WTC11 (cell line): ENCODE results near the gene KRTAP9-8.
"Not testable (repeated sequence)": the region's sequence is repeated elsewhere in the genome, so short reads cannot be mapped to it uniquely, and the experiment has no call there.

Experiments
- CTCF ChIP-seq: fragments of 200-600 bp; IDR thresholded peaks from 2 replicates; pipeline ENCODE4 v1.8.0; 2022; ENCODE audit warnings: antibody characterized with exemption
- FOXJ3 ChIP-seq: sonication (generic); formaldehyde crosslinking; IDR thresholded peaks from 2 replicates; pipeline ENCODE4 v1.9.0; 2021; ENCODE audit warnings: missing genetic modification reagents, mild to moderate bottlenecking, borderline replicate concordance
- KAT7 ChIP-seq: sonication (generic); formaldehyde crosslinking; IDR thresholded peaks from 2 replicates; pipeline ENCODE4 v1.8.1; 2023; ENCODE audit warnings: missing genetic modification reagents, mild to moderate bottlenecking, borderline replicate concordance
- MXD4 ChIP-seq: fragments of 250-450 bp; sonication (Bioruptor Pico); IDR thresholded peaks from 2 replicates; pipeline ENCODE4 v1.8.0; 2021; ENCODE audit warnings: mild to moderate bottlenecking, moderate library complexity, borderline replicate concordance
- TF ChIP-seq, protein P1 (sequence below): sonication (generic); formaldehyde crosslinking; IDR thresholded peaks from 2 replicates; pipeline ENCODE4 v1.8.0; 2022; ENCODE audit warnings: mild to moderate bottlenecking, missing genetic modification reagents
- TF ChIP-seq, protein P2 (sequence below): fragments of 250-450 bp; sonication (Bioruptor Pico); IDR thresholded peaks from 2 replicates; pipeline ENCODE4 v1.8.0; 2021; ENCODE audit warnings: mild to moderate bottlenecking
- TF ChIP-seq, protein P3 (sequence below): sonication (generic); formaldehyde crosslinking; IDR thresholded peaks from 2 replicates; pipeline ENCODE4 v1.8.1; 2022; ENCODE audit warnings: low read depth, mild to moderate bottlenecking, moderate library complexity, missing genetic modification reagents, borderline replicate concordance

DNA sequence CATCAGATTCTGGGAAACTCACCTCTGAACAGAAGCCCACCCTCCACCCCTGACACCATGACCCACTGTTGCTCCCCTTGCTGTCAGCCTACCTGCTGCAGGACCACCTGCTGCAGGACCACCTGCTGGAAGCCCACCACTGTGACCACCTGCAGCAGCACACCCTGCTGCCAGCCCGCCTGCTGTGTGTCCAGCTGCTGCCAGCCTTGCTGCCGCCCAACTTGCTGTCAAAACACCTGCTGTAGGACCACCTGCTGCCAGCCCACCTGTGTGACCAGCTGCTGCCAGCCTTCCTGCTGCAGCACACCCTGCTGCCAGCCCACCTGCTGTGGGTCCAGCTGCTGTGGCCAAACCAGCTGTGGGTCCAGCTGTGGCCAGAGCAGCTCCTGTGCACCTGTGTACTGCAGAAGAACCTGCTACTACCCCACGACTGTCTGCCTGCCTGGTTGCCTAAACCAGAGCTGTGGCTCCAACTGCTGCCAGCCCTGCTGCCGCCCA is 11.2 kb upstream of the KRTAP9-8 start, which contains the start of gene KRTAP9-2:
- TF ChIP-seq, protein P1, sequence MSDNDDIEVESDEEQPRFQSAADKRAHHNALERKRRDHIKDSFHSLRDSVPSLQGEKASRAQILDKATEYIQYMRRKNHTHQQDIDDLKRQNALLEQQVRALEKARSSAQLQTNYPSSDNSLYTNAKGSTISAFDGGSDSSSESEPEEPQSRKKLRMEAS (CRISPR knock-in tag), result not testable (repeated sequence)
- TF ChIP-seq KAT7 (CRISPR knock-in tag); CTCF; MXD4 (CRISPR knock-in tag); FOXJ3 (CRISPR knock-in tag): not testable (repeated sequence)
- TF ChIP-seq, protein P2, sequence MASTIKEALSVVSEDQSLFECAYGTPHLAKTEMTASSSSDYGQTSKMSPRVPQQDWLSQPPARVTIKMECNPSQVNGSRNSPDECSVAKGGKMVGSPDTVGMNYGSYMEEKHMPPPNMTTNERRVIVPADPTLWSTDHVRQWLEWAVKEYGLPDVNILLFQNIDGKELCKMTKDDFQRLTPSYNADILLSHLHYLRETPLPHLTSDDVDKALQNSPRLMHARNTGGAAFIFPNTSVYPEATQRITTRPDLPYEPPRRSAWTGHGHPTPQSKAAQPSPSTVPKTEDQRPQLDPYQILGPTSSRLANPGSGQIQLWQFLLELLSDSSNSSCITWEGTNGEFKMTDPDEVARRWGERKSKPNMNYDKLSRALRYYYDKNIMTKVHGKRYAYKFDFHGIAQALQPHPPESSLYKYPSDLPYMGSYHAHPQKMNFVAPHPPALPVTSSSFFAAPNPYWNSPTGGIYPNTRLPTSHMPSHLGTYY (CRISPR knock-in tag), result not testable (repeated sequence)
- TF ChIP-seq, protein P3, sequence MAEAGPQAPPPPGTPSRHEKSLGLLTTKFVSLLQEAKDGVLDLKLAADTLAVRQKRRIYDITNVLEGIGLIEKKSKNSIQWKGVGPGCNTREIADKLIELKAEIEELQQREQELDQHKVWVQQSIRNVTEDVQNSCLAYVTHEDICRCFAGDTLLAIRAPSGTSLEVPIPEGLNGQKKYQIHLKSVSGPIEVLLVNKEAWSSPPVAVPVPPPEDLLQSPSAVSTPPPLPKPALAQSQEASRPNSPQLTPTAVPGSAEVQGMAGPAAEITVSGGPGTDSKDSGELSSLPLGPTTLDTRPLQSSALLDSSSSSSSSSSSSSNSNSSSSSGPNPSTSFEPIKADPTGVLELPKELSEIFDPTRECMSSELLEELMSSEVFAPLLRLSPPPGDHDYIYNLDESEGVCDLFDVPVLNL, result not testable (repeated sequence)
